ENCODE data around the gene TERT.

Gene TERT

GRCh38 chr5:1255081-1255561 lies 39.7 kb downstream of the TERT start:
- no peak for DNase-seq

- DNase-seq: no peak
These were observed 40.7 kb downstream of the TERT start for GRCh38 chr5:1254196-1254595.

DNA sequence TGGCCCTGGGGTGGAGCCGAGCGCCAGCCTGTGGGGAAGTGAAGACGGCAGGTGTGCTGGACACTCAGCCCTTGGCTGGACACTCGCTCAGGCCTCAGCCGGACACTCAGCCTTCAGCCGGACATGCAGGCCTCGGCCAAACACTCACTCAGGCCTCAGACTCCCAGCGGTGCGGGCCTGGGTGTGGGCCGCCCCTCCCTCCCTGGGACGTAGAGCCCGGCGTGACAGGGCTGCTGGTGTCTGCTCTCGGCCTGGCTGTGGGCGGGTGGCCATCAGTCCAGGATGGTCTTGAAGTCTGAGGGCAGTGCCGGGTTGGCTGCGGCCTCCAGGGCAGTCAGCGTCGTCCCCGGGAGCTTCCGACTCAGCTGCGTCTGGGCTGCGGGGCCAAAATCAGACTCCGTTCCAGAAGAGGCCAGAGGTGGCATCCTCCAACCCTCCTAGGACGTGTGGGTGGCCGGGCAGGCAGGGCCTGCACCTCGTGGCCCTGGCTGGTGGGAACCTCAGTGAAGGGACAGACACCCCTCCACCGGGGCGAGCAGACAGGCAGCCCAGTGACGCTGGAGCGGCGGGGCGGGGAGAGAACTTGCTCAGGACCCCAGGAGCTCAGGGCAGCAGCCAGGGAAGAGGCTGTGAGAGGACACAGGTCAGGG lies 41.3 kb downstream of the TERT start:
- DNase-seq: no peak

- DNase-seq: no peak
These were observed 42.2 kb downstream of the TERT start for GRCh38 chr5:1252681-1253080.

DNA sequence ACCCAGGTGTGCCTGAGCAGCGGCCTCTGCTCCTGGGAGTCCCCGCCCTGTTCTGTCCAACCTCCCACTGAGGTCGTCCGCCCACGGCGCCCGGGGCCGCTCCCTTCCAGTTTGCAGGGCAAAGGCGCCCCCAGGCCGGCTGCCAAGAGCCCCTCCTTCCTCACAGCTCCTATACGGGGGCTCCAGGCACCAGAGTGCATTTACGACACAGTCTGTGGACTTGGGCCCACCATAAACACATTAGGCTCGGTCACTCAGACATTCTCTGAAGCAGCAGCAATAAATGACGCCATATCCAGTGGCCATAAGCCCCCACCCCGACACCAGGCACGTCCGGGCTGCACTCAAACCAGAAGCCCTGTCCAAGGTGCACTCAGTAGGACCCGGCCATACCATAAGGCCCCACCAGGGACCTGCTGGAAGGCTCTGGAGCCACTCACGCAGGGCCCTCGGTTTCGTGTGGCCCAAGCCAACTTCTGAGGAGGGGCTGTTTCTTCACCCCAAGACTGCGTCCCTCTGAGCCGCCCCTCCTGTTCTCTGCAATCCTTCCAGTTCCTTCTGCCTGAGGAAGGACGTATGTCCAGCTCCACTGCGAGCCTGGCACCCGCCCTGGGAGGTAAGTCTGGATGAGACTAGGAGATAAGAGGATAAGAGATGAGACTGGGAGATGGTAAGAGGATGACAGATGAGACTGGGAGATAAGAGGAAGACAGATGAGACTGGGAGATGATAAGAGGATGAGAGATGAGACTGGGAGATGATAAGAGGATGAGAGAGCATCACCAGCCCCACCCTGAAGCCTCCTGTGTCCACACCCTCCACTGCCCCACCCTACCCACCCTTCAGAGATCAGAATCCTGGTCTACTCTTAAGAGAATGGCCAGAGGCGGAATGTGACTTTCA lies 42.9 kb downstream of the TERT start:
- no peak for DNase-seq

- DNase-seq: no peak
These were observed 45.2 kb downstream of the TERT start for GRCh38 chr5:1249366-1250280.

- no peak for DNase-seq
These were observed 47.1 kb downstream of the TERT start for GRCh38 chr5:1247811-1248210.

- DNase-seq: peak; percentile 46
These were observed 48.0 kb downstream of the TERT start for GRCh38 chr5:1246711-1247431.

DNA sequence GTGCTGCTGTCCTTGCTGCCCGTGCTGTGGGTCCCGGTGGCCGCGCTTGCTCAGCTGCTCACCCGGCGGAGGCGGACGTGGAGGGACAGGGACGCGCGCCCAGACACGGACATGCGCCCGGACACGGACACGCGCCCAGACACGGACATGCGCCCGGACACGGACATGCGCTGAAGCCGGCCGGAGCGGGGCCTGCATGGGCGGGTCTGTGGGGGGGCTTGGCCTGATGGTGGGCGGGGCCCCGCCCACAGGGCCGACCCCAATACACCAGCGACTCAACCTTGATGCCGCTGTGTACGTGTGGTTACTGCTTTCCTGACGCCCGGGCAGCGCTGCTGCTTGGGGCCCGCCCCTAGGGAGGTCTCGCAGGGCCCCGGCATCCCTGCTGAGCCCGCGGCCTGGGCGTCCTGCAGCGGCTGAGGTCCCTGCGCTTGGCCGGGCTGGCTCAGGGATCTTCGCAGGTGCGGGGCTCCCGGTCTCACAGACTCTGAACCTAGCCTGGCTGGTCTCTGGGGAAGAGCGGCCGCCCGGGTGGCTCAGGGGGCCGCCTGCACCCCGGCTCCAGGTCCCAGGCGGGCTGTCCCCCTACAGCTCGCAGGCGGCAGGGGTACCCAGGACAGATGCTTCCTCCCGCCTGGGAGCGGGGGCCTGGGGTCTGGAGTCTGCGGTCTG lies 48.8 kb downstream of the TERT start:
- DNase-seq: no peak

DNA sequence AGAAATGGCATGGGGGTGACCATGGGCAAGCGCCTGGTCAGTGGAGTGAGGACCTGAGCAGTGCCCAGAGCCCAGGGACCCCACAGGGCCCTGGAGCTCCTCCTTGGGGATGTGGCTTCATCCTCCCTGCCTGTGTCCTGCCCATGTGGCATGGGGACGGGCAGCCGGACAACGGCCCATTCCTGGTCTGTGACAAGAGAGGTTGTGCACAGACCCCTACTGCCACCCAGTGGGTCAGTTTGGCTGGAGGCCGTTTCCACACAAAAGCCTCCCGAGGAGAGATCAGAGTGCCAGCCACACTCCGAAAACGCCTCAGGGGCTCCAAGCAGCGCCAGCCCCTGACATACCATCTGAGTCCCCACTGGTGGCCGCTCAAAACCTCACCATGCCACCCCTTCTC lies 49.9 kb downstream of the TERT start:
- no peak for DNase-seq

DNA sequence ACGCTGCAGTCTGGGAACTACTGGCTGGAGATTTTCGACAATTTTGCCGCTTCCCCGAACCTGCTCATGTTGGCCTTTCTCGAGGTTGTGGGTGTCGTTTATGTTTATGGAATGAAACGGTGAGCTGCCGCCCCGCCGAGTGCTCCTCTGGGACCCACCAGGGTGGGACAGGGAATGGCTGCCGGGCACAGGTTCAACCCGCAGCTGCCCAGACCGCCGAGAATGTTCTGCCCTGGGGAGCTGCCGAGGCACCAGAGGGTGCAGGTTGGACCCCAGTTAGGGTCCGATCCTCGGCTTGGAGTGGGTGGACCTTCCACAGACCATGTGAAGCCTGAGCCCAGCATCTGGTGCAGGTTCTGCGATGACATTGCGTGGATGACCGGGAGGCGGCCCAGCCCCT lies 50.6 kb downstream of the TERT start:
- no peak for DNase-seq

- no peak for DNase-seq
These were observed 51.3 kb downstream of the TERT start for GRCh38 chr5:1243487-1244130.

- DNase-seq: no peak
These were observed 52.0 kb downstream of the TERT start for GRCh38 chr5:1242733-1243486.

- no peak for DNase-seq
These were observed 53.3 kb downstream of the TERT start for GRCh38 chr5:1241509-1242080.

GRCh38 chr5:1240496-1241260 lies 54.2 kb downstream of the TERT start:
- no peak for DNase-seq

DNA sequence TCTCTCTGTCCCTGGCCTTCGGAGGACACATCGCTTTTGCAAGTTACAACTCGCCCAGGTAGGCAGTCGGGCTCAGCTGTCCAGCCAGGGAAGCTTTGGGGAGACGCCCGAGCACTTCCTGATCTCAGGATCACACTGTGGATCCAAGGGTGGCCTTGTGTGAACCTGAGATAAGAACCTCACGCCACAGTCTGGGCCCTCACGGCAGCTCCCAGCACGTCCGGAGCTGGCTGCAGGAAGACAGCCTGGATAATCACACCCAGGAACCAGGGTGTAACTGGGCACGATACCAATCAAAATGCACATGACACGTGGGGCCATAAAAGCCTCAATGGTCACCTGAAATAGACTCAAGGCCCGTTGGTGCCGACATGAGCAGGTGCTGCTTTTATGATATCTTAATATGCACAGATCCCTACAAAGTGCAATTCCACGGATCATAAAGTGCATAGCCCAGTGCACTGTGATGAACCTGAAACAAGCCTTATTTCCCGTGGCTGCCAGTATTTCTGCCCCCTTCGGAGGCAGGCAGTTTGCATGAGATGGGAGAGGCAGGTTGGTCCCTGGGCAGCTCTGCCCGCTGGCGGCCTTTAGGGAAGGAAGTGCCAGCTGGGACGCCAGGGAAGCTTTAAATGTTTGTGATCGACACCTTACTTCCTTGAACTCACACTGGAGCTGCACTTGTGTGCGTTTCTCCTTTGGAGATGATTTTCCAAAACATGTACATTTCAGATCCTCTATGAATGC lies 55.2 kb downstream of the TERT start:
- peak; percentile 67 for DNase-seq

GRCh38 chr5:1235838-1236237 lies 59.0 kb downstream of the TERT start:
- no peak for DNase-seq

DNA sequence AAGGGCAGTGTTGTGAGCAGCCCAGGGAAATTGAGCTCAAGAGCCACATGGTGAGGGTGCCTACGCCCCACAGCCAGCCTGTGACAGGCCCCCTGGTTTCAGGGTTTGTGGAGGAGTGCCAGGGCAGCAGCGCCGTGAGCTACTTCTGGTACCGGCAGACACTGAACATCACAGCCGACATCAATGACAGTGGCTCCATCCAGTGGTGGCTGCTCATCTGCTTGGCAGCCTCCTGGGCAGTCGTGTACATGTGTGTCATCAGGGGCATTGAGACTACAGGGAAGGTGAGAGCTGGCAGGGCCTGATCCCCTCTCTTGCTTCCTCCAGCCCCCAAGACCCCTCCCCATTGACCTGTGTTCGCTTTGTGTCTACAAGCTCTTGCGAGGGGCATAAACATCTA lies 59.5 kb downstream of the TERT start:
- no peak for DNase-seq

- DNase-seq: no peak
These were observed 62.1 kb downstream of the TERT start for GRCh38 chr5:1232780-1233179.

Measured in DMS79 (cell line).